ENCODE data around the gene MED25.
"Not testable (repeated sequence)": the region's sequence is repeated elsewhere in the genome, so short reads cannot be mapped to it uniquely, and the experiment has no call there.

MED25 gene

DNA sequence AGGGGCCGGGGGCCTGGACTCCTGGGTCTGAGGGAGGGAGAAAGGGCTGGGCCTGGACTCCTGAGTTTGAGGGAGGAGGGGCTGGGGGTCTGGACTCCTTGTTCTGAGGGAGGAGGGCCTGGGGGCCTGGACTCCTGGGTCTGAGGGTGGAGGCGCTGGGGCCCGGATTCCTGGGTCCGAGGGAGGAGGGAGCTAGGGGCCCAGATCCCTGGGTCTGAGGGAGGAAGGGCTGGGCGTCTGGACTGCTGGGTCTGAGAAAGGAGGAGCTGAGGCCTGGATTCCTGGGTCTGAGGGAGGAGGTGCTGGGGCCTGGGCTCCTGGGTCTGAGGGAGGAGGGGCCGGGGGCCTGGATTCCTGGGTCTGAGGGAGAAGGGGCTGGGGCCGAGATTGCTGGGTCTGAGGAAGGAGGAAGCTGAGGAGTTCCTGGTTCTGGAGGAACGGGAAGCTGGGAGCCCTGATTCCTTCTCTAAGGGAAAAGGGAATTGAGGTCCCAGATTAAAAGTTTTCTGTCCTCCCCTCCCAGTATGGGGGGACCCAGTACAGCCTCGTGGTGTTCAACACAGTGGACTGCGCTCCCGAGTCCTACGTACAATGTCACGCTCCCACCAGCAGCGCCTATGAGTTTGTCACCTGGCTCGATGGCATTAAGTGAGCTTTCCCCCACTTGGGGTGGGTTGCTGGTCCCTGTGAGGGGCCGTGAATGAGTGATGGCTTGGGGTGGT is 721 bp downstream of the MED25 start:
- no peak for DNase-seq

DNA sequence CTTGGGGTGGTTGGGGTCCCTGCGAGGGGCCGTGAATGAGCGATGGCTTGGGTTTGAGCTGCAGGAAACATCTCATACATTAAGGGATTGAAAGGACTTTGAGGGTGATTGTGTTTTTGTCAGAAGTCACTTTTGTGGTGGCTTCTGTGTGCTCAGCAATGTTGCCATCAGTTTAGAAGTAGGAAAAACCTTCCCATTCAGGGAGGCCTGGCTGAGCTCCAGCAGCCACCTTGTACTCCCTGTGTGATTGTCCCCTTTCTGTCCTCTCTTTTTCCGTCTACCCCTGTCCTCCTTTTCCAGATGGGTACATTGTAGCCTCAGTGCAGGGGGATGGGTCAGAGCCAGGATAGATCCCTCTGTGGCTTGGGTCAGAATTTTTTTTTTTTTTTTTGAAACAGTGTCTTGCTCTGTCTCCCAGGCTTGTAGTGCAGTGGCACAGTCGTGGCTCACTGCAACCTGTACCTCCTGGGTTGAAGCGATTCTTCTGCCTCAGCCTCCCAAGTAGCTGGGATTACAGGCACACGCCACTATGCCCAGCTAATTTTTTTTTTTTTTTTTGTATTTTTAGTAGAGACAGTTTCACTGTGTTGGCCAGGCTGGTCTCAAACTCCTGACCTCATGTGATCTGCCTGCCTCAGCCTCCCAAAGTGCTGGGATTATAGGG is 1.5 kb downstream of the MED25 start:
- not testable (repeated sequence) for DNase-seq

- DNase-seq, result no peak
These were observed 2.0 kb downstream of the MED25 start for GRCh38 chr19:49820125-49820524.

DNA sequence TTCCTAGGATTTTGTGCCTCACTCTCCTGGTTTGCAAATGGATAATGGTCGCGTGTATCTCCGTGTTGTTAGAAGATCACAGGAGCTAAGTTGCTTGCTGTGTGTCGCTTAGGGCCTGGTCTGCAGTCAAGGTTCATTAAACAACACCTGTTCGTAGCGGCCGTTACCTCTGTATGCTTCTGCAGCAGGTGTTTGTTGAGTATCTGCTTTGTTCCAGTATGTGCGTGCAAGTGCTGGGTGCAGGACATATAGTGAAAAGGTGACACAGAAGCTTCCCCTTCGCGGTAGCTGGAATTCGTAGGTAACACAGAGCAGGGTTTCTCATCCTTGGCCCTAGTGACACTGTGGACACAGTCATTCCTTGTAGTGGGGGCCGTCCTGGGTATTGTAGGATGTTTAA is 5.4 kb downstream of the MED25 start:
- no peak for DNase-seq

DNA sequence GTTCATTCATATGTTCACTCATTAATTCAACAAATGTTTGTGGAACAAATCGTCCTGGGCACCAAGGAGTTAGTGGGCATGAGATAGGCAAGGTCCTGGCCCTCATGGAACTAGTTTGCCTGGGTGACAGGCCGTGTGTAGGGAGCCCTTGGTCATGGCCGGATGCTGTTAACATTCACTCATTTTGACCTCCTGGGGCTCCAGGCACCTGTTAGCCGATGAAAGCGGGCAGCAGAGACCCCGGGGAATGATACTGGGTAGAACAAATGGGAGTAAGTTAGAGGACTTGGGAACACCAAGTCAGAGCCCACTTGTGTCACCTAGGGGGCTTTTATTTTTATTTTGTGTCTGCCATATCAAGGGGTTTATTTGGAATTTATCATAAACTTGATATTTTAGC is 6.6 kb downstream of the MED25 start:
- no peak for DNase-seq

DNA sequence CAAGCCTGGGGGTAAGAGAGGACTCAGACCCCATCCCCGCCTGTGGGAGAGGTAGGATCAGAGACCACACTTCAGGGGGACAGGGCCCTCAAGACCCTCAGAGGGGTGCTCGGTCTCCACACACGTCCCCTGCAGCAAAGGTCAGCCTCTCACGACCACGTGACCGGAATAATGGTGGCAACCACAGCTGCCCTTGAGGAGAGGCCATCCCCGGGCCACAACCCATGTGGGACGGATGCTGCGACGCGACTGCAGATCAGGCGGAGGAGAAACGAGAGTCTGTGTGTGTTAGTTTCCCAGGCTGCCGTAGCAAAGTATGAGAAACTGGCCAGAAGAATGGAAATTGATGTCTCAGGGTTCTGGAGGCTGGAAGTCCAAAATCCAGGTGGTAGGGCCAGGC is 8.9 kb downstream of the MED25 start:
- no peak for DNase-seq

DNA sequence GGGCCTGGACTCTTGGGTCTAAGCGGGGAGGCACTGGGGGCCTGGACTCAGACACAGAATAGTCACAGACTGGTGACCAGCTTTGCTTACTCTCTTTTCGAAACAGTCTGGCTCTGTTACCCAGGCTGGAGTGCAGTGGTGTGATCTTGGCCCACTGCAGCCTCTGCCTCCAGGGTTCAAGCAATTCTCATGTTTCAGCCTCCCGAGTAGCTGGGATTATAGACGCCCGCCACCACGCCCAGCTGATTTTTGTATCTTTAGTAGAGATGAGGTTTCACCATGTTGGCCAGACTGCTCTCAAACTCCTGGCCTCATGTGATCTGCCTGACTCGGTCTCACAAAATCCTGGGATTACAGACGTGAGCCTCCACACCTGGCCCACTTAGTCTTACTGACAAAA is 11.1 kb downstream of the MED25 start:
- no peak for DNase-seq

GRCh38 chr19:49829721-49830120 is 11.6 kb downstream of the MED25 start:
- DNase-seq, result no peak

DNA sequence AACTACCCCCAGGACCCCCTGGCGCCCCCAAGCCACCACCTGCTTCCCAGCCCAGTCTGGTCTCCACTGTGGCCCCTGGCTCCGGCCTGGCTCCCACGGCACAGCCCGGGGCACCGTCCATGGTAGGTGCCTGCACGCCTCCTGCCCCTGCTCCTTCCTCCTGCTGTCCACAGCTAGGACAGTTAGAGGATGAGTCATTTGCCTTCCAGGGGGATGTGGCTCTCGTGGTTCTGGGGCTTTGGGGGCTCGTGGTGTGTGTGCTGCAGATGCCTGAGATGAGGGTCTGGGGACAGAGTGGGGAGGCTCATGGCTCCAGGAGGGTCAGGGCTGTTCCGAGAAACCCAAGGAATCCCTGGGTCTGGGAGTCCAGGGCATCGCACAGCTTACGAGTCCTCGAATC is 12.7 kb downstream of the MED25 start:
- DNase-seq, result no peak

DNA sequence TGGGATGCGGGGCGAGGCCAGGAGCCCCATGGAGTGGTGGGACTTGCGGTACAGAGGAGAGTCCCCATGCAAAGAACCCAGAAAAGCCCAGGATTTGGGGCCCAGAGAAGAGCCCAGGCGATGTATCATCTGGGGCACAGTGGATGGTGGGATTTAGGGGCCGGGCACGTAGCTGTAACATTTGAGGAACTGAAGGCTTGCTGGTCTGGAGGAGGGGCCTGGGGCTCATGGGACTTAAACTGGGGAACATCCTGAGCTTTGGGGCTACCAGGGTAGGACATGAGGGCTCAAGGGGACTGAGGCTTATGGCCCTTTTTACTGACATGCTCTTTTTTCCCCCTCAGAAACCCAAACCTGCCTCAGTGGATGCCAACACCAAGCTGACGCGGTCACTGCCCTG is 13.5 kb downstream of the MED25 start:
- no peak for DNase-seq

DNA sequence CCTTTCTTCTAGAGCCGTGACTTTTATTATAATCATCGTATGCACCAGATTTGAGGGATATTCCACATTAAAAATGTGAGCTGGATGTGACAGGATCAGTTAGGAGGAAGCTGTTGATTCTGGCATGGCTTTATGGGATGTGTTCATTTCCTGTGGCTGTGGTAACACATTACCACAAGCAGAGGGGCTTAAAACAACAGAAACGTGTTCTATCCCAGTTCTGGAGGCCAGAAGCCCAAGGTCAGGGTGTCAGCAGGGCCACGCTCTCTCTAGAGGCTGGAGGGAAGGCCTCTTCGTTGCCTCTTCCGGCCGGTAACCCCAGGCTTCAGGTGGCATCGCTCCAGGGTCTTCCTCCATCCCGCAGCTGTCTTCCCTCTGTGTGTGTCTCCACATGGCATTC is 14.5 kb downstream of the MED25 start:
- no peak for DNase-seq

- no peak for DNase-seq
These were observed 15.5 kb downstream of the MED25 start for GRCh38 chr19:49833599-49833998.

- no peak for DNase-seq
These were observed 17.5 kb downstream of the MED25 start for GRCh38 chr19:49835562-49835961.

GRCh38 chr19:49836176-49837008 is 18.3 kb downstream of the MED25 start:
- no peak for DNase-seq

DNA sequence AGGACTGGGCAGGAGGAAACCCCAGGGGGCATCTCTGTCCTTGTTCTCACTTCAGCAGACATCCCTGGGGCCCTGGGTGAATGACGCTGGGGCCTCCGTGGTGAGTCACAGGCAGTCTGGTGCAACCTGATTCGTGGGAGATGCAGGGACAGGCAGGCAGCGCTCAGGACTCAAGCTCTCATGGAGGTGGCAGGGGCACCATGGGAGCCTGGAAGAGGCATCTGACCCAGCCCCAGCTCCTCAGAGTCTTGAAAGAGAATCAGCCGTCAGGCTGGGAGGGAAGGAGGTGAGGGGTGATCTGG is 18.9 kb downstream of the MED25 start:
- DNase-seq, result no peak

- DNase-seq, result no peak
These were observed 19.3 kb downstream of the MED25 start for GRCh38 chr19:49837425-49837824.

DNA sequence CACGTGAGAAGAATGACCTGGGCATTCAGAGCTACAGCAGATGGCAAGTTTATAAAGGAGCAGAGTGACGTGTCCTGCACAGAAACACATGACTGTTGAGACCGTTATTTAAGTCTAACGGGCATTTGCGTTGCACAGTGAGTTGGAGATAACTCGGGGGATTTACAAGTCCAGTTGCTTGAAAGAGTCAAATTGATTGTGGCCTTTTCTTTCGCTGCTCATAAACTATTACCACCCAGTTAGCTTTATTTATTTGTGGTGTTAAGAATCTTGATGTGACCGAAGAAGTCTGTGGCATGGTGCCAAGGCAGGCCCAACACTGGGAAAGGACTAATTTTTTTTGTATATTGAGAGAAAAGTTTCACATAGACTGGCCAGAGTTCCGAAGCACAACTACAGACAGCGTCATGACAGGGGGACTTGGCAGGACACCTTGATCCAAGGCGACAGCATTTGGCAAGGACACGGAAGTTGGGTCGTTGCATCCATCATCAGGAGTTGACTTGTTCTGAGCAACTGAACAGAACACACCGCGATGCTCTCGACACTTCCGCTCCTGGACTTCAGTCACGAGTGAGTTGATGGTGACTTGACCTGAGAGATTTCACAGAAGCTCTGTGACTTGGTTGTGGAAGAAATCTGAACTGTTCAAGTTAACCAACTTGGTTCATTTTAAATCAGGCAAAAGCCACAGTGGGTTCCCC is 20.9 kb downstream of the MED25 start:
- DNase-seq, result no peak

DNA sequence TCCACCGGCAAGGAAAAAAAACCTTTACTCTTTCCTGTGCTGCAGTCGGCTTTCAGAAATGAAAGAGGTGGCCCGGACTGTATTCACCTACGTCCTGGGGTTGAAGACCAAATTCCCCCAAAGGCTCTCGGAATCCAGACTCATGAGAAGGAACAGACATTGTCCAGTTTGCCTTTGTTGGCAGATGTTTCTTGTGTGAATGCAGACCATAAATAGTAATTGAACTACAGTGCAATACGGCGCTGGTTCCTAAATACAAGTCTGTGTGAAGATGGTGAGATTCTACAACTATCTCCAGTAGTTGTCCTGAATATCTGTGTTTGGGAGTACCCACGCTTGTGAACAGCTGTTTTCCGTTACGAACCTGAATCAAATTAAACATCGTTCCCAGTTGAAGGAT is 21.6 kb downstream of the MED25 start:
- no peak for DNase-seq

GRCh38 chr19:49840321-49840720 is 22.2 kb downstream of the MED25 start:
- no peak for DNase-seq

DNA sequence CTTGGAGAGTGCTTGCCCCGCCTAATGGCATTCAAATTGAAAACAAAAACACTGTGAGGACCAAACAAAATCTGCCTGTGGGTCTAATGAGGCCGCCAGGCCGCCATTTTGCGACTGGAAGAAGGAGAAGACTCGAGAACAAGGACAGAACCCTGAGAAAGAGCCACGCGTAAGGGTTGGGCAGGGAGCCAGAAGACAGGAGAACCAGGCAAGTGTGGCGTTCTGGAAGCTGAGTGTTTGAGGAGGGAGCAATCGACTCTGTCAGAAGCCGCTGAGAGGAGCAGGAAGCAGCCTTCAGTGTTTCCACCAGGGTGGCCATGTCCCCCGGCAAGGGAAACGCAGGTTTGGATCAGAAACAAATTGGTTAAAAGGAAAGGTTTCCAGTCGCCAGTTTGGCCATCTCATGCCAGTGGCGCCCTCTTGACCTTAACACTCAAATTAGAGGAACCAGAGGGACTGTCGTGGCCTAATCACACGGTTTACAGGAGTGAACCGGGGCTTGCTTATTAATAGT is 22.7 kb downstream of the MED25 start:
- no peak for DNase-seq

DNA sequence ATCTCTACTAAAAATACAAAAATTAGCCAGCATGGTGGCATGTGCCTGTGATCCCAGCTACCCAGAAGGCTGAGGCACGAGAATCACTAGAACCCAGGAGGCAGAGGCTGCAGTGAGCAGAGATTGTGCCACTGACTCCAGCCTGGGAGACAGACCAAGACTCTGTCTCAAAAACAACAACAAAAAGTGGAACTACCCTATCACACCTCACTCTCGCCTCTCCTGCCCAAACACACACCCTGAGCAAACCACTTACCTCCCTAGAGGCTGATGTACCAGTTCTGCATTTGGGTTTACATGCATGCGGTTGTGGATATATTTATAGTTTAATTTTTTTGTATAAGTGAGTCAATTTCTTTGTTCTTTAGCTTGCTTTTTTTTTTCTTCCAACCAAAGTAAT is 25.2 kb downstream of the MED25 start:
- no peak for DNase-seq

GRCh38 chr19:49844138-49845095 is 26.3 kb downstream of the MED25 start:
- DNase-seq, result no peak

Data from activated naive CD4-positive, alpha-beta T cell treated with anti-CD3 and anti-CD28 coated beads, Interleukin-2, amount 50 U/mL, for 16 hours (primary cell).